NB4 (cell line): ENCODE measurements around the gene AIG1.
"Not testable (repeated sequence)": the region's sequence is repeated elsewhere in the genome, so short reads cannot be mapped to it uniquely, and the experiment has no call there.

Experiments used
- DNase-seq: peaks from one replicate; pipeline ENCODE4 v3.0.0; 2010; ENCODE audit warnings: low read depth
- H3K4me3 ChIP-seq: one replicate; pipeline ENCODE4 v1.5.1; 2011; ENCODE audit warnings: mild to moderate bottlenecking, low read depth, low read length, moderate library complexity
- CTCF ChIP-seq: IDR thresholded peaks from one replicate; pipeline ENCODE4 v1.5.1; 2012; ENCODE audit warnings: low read depth, low read length
- MAX ChIP-seq: IDR thresholded peaks from 2 replicates; pipeline ENCODE4 v1.6.1; 2011; ENCODE audit warnings: low read depth, low read length
- MYC ChIP-seq: IDR thresholded peaks from 2 replicates; pipeline ENCODE4 v1.6.1; 2011; ENCODE audit warnings: low read depth, low read length
- POLR2A ChIP-seq: IDR thresholded peaks from 2 replicates; pipeline ENCODE4 v1.6.1; 2011; ENCODE audit warnings: mild to moderate bottlenecking; ENCODE audit not compliant: insufficient read length; ENCODE audit errors: extremely low read depth

Gene AIG1

GRCh38 chr6:143135325-143135724 is 74.6 kb downstream of the AIG1 start:
- no peak for DNase-seq
- TF ChIP-seq POLR2A (no peak), MYC (no peak), CTCF (no peak), MAX (no peak)
- H3K4me3 ChIP-seq: no peak overlapping the region

- TF ChIP-seq POLR2A (no peak), MAX (no peak)
- no peak overlapping the region for H3K4me3 ChIP-seq
- no peak for DNase-seq
Observed at GRCh38 chr6:143135797-143136561, 75.3 kb downstream of the AIG1 start.

- no peak for DNase-seq
- no peak overlapping the region for H3K4me3 ChIP-seq
- TF ChIP-seq MYC (no peak), MAX (no peak), POLR2A (no peak), CTCF (no peak)
Observed at GRCh38 chr6:143136647-143137046, 76.0 kb downstream of the AIG1 start.

- TF ChIP-seq MAX (no peak), POLR2A (no peak), CTCF (no peak), MYC (no peak)
- no peak overlapping the region for H3K4me3 ChIP-seq
- no peak for DNase-seq
Observed at GRCh38 chr6:143139239-143139784, 78.6 kb downstream of the AIG1 start.

GRCh38 chr6:143139884-143140283 is 79.2 kb downstream of the AIG1 start:
- DNase-seq, H3K4me3 ChIP-seq: not testable (repeated sequence)

GRCh38 chr6:143140767-143141166 is 80.1 kb downstream of the AIG1 start:
- TF ChIP-seq MAX (no peak), POLR2A (no peak), CTCF (no peak), MYC (no peak)
- DNase-seq: no peak
- H3K4me3 ChIP-seq: no peak overlapping the region

- H3K4me3 ChIP-seq: no peak overlapping the region
- TF ChIP-seq MYC (no peak), POLR2A (no peak), MAX (no peak), CTCF (no peak)
- no peak for DNase-seq
Observed at GRCh38 chr6:143141442-143141841, 80.8 kb downstream of the AIG1 start.
